C4-2B (cell line): ENCODE results near the gene NPIPB2.

ENCODE experiments used
- CTCF ChIP-seq: fragments of 450-650 bp; conservative IDR thresholded peaks from 2 replicates; pipeline ENCODE4 v1.5.1; 2017; ENCODE audit warnings: mild to moderate bottlenecking
- ZFX ChIP-seq: fragments of 450-650 bp; IDR thresholded peaks from 2 replicates; pipeline ENCODE4 v1.6.1; 2017

GRCh38 chr16:11892761-11893160, 49.1 kb downstream of the NPIPB2 start:
- TF ChIP-seq CTCF (no peak), ZFX (no peak)
